Activated CD8-positive, alpha-beta memory T cell treated with anti-CD3 and anti-CD28 coated beads for 36 hours (primary cell): Measurements from ENCODE around the gene SPEM3. TPM values are rescaled to one million over a fixed set of nuclear protein-coding genes. Genes with fewer than 3 reads are reported as not detected.

Source experiments
- CTCF ChIA-PET: fragments of 350-600 bp; sonication (Branson Sonifier 250); formaldehyde crosslinking; loops from one replicate; lab custom pipeline; 2021; ENCODE audit warnings: antibody characterized with exemption; lab: Charles Lee
- POLR2A ChIA-PET: fragments of 350-600 bp; sonication (Branson Sonifier 250); formaldehyde crosslinking; loops from one replicate; lab custom pipeline; 2021; ENCODE audit warnings: antibody characterized with exemption; lab: Charles Lee
- total RNA-seq, 2 experiments: library from RNA; stranded (reverse); gene quantifications; one replicate each; pipeline ENCODE4 v1.2.3, GENCODE V29; 2021

SPEM3 gene
- total RNA-seq, 2 experiments from 2014 or later, result not detected

- ChIA-PET POLR2A (no interaction called here), CTCF (interaction anchor here (0.7 kb wide), 1 partner anchor 10 kb away, joined by 3 read pairs; no protein-coding TSS in a partner anchor)
These were observed 15.2 kb upstream of the SPEM3 start for GRCh38 chr17:7413346-7413985.

- POLR2A ChIA-PET, result no interaction called here
- CTCF ChIA-PET, result no interaction called here
These were observed 13.8 kb upstream of the SPEM3 start for GRCh38 chr17:7414837-7415236.

GRCh38 chr17:7415784-7416183, 12.9 kb upstream of the SPEM3 start:
- CTCF ChIA-PET, result no interaction called here

GRCh38 chr17:7416323-7416722, 12.3 kb upstream of the SPEM3 start:
- ChIA-PET POLR2A (interaction anchor here (0.6 kb wide), 1 partner anchor 16 kb away, joined by 9 read pairs; no protein-coding TSS in a partner anchor), CTCF (no interaction called here)

More at GRCh38 chr17:7415784-7416183, 12.9 kb upstream of the SPEM3 start:
- POLR2A ChIA-PET, result no interaction called here

GRCh38 chr17:7417056-7417655, 11.5 kb upstream of the SPEM3 start:
- CTCF ChIA-PET, result no interaction called here
- POLR2A ChIA-PET, result interaction anchor here (0.6 kb wide), 1 partner anchor 17 kb away, joined by 9 read pairs; no protein-coding TSS in a partner anchor

GRCh38 chr17:7418472-7419152, 10.0 kb upstream of the SPEM3 start:
- ChIA-PET CTCF (interaction anchor here (1.0 kb wide), 1 partner anchor 18 kb away, joined by 3 read pairs; no protein-coding TSS in a partner anchor), POLR2A (no interaction called here)

GRCh38 chr17:7419819-7420610, 8.6 kb upstream of the SPEM3 start, which contains the start of gene SPEM1:
Gene SPEM1, plus strand, starts transcription at chr17:7420324. Its CDS starts 61 bp downstream, at chr17:7420385.
- ChIA-PET POLR2A (no interaction called here), CTCF (interaction anchor here (0.6 kb wide), 1 partner anchor 154 kb away, joined by 3 read pairs; no protein-coding TSS in a partner anchor)

- CTCF ChIA-PET, result no interaction called here
- POLR2A ChIA-PET, result no interaction called here
These were observed 7.5 kb upstream of the SPEM3 start for GRCh38 chr17:7421186-7421585.

GRCh38 chr17:7423679-7424078, 5.0 kb upstream of the SPEM3 start:
- CTCF ChIA-PET, result interaction anchor here (0.8 to 0.9 kb wide), 2 partner anchors 13 to 87 kb away, joined by 3 to 4 read pairs; partner anchors contain the start of gene ACAP1
- POLR2A ChIA-PET, result no interaction called here

- ChIA-PET POLR2A (interaction anchor here (0.5 to 0.6 kb wide), 2 partner anchors 13 to 25 kb away, joined by 3 to 7 read pairs; no protein-coding TSS in a partner anchor), CTCF (interaction anchor here (1.4 kb wide), 1 partner anchor 11 kb away, joined by 7 read pairs; no protein-coding TSS in a partner anchor)
These were observed 3.3 kb upstream of the SPEM3 start, which contains the start of gene SPEM2 for GRCh38 chr17:7425316-7425715. Gene SPEM2, plus strand, starts transcription at chr17:7425616. Its CDS starts 73 bp downstream, at chr17:7425689.

- CTCF ChIA-PET, result interaction anchor here (1.4 kb wide), 1 partner anchor 11 kb away, joined by 7 read pairs; no protein-coding TSS in a partner anchor
- POLR2A ChIA-PET, result interaction anchor here (0.5 to 0.6 kb wide), 2 partner anchors 13 to 25 kb away, joined by 3 to 7 read pairs; no protein-coding TSS in a partner anchor
These were observed 2.9 kb upstream of the SPEM3 start for GRCh38 chr17:7425756-7426155.

GRCh38 chr17:7426203-7426863, 2.3 kb upstream of the SPEM3 start:
- ChIA-PET POLR2A (no interaction called here), CTCF (interaction anchor here (0.6 to 1.4 kb wide), 2 partner anchors 10 to 270 kb away, joined by 4 to 7 read pairs; no protein-coding TSS in a partner anchor)

- POLR2A ChIA-PET, result no interaction called here
These were observed 1.7 kb upstream of the SPEM3 start for GRCh38 chr17:7426896-7427489.

GRCh38 chr17:7427549-7427948, 1.1 kb upstream of the SPEM3 start:
- POLR2A ChIA-PET, result no interaction called here
- CTCF ChIA-PET, result interaction anchor here (1.1 kb wide), 1 partner anchor 71 kb away, joined by 3 read pairs; no protein-coding TSS in a partner anchor

More at GRCh38 chr17:7426896-7427489, 1.7 kb upstream of the SPEM3 start:
- CTCF ChIA-PET, result interaction anchor here (1.1 kb wide), 1 partner anchor 71 kb away, joined by 3 read pairs; no protein-coding TSS in a partner anchor

- POLR2A ChIA-PET, result interaction anchor here (0.5 kb wide), 1 partner anchor 109 kb away, joined by 3 read pairs; no protein-coding TSS in a partner anchor
- CTCF ChIA-PET, result no interaction called here
These were observed 1.1 kb downstream of the SPEM3 start for GRCh38 chr17:7429722-7430121.

GRCh38 chr17:7431231-7431630, 2.6 kb downstream of the SPEM3 start:
- POLR2A ChIA-PET, result no interaction called here

GRCh38 chr17:7432296-7432695, 3.6 kb downstream of the SPEM3 start:
- ChIA-PET CTCF (interaction anchor here (0.8 to 2.3 kb wide), 2 partner anchors 28 to 76 kb away, joined by 9 to 12 read pairs; partner anchors contain the start of genes TMEM256 and TMEM95), POLR2A (no interaction called here)

More at GRCh38 chr17:7431231-7431630, 2.6 kb downstream of the SPEM3 start:
- CTCF ChIA-PET, result interaction anchor here (2.3 kb wide), 1 partner anchor 75 kb away, joined by 12 read pairs; the partner anchor contains the start of gene TMEM95
